ENCODE results near the gene CDH4.

GRCh38 chr20:61861054-61861841 lies 609.2 kb downstream of the CDH4 start:
- no peak for TF ChIP-seq EP300 (IDR thresholded peaks at IDR 0.05; ENCODE audit: low read length)
- TF ChIP-seq NFIC (IDR thresholded peaks at IDR 0.05) = no peak
- TF ChIP-seq FOXK1 (CRISPR knock-in tag; IDR thresholded peaks at IDR 0.05; ENCODE audit: borderline replicate concordance) = no peak
- TF ChIP-seq ZNF785 (CRISPR knock-in tag; IDR thresholded peaks at IDR 0.05) = no peak
- no peak for TF ChIP-seq L3MBTL2 (IDR thresholded peaks at IDR 0.05)
- no peak for TF ChIP-seq ZBTB7A (IDR thresholded peaks at IDR 0.05; ENCODE audit: borderline replicate concordance, control insufficient read depth, low read depth, low read length)
- TF ChIP-seq ZNF124 (CRISPR knock-in tag; IDR thresholded peaks at IDR 0.05) = no peak
- no peak for TF ChIP-seq ZNF778 (CRISPR knock-in tag; IDR thresholded peaks at IDR 0.05)
- TF ChIP-seq NRF1 (conservative IDR thresholded peaks at IDR 0.05 in 1 of 2, IDR thresholded peaks at IDR 0.05 in 1 of 2) = no peak
- TF ChIP-seq USF1 (CRISPR knock-in tag; IDR thresholded peaks at IDR 0.05) = no peak
- TF ChIP-seq NR2C1 (IDR thresholded peaks at IDR 0.05) = no peak
- TF ChIP-seq NR2C1 (tag; IDR thresholded peaks at IDR 0.05) = no peak
- no peak for TF ChIP-seq MXD1 (CRISPR knock-in tag; IDR thresholded peaks at IDR 0.05; ENCODE audit: borderline replicate concordance, poor library complexity, severe bottlenecking)
